Left ventricle myocardium inferior (tissue), 1 donor: ENCODE measurements around the gene GOSR1. TPM values are rescaled to one million over a fixed set of nuclear protein-coding genes. Genes with fewer than 3 reads are reported as not detected.
"Not testable (repeated sequence)": the region's sequence is repeated elsewhere in the genome, so short reads cannot be mapped to it uniquely, and the experiment has no call there.

Source experiments
- DNase-seq: peaks from one replicate; pipeline ENCODE4 v3.0.0-alpha.2; 2020
- H3K27ac ChIP-seq: fragments of 200-600 bp; replicated peaks from 2 replicates; pipeline ENCODE4 v1.8.0; 2021
- H3K27me3 ChIP-seq: fragments of 200-600 bp; 2 replicates; pipeline ENCODE4 v1.8.0; 2021; ENCODE audit warnings: low read depth
- H3K36me3 ChIP-seq: fragments of 200-600 bp; 2 replicates; pipeline ENCODE4 v1.8.0; 2021
- H3K4me1 ChIP-seq: fragments of 200-600 bp; 2 replicates; pipeline ENCODE4 v1.8.0; 2021
- H3K4me3 ChIP-seq: fragments of 200-600 bp; 2 replicates; pipeline ENCODE4 v1.8.0; 2021; ENCODE audit warnings: mild to moderate bottlenecking, moderate library complexity
- H3K9me3 ChIP-seq: fragments of 200-600 bp; replicated peaks from 2 replicates; pipeline ENCODE4 v1.8.0; 2021
- CTCF ChIP-seq: fragments of 200-600 bp; IDR thresholded peaks from 2 replicates; pipeline ENCODE4 v1.8.0; 2021; ENCODE audit warnings: antibody characterized with exemption, mild to moderate bottlenecking, borderline replicate concordance
- intact Hi-C: fragments of 100-400 bp; cut with micrococcal nuclease; formaldehyde crosslinking; loops from one replicate; pipeline ENCODE4 v1.11.0; 2022
- total RNA-seq: library from RNA; stranded (reverse); fragmentation: NEBNext Ultra II Directional; extraction: Animal tissue kit (Norgen Biotek cat#: 25700); gene quantifications from one replicate; pipeline ENCODE4 v1.2.1, GENCODE V29; 2021
- donor health status: DM: no; HTN: yes; CAD: no; lungs with severe emphysema.

Gene GOSR1
- total RNA-seq, 1 donor from 2014 or later: 28.2 TPM

DNA sequence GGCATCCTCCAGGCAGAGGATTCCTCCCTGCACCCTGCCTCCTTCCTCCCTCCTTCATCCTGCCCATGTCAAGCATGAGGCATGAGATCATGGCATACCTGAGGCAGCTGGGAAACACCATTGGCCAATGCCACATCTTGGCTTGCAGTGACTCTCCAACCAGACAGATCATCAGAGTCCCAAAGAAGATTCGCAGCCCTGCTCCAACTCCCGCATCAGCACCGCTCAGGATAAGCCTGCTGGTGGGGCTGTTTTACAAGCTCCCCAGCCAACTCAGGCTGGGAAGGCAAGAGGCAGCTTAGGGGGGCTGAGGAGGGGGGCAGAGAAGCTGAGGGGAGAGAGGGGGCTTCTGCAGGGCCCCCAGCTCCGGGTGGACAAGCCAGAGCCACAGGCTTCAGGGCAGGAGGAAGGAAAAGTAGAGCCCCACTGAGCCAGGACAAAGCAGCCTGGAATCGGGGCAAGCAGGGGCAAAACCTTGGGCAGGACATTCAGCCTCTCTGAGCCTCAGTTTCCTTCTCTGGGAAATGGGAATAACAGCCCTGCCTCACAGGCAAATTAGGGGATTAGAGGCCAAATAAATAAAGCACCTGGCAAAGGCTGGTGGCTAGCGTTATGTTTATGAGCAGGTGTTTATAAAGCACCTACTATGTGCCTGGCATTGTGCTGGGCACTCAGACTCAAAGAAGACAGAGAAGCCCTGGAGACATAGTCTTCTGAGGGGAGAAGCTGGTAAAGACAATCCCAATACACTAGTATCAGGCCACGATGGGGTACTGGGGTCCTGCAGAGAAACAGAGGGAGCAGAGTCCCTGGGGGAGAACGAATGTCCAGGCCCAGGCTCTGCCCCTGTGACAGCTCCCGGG lies 88.1 kb downstream of the GOSR1 start:
- no peaks in the 10 kb centered on the region for H3K4me1 ChIP-seq
- intact Hi-C loops: no loop called here
- H3K27ac ChIP-seq: no peak overlapping the region
- peaks cover 46% of the 10 kb centered on the region for H3K27me3 ChIP-seq
- DNase-seq: no peak
- no peaks in the 10 kb centered on the region for H3K36me3 ChIP-seq
- no peaks in the 10 kb centered on the region for H3K9me3 ChIP-seq
- no peak overlapping the region for H3K4me3 ChIP-seq
- no peak for TF ChIP-seq CTCF

GRCh38 chr17:30566104-30566503 lies 88.9 kb downstream of the GOSR1 start:
- H3K4me3 ChIP-seq, H3K36me3 ChIP-seq, H3K4me1 ChIP-seq, DNase-seq, H3K27ac ChIP-seq, intact Hi-C loops, H3K9me3 ChIP-seq: not testable (repeated sequence)
- H3K27me3 ChIP-seq: peaks cover 53% of the 10 kb centered on the region

- not testable (repeated sequence) for DNase-seq
Observed at GRCh38 chr17:30566516-30567225, 89.5 kb downstream of the GOSR1 start.

DNA sequence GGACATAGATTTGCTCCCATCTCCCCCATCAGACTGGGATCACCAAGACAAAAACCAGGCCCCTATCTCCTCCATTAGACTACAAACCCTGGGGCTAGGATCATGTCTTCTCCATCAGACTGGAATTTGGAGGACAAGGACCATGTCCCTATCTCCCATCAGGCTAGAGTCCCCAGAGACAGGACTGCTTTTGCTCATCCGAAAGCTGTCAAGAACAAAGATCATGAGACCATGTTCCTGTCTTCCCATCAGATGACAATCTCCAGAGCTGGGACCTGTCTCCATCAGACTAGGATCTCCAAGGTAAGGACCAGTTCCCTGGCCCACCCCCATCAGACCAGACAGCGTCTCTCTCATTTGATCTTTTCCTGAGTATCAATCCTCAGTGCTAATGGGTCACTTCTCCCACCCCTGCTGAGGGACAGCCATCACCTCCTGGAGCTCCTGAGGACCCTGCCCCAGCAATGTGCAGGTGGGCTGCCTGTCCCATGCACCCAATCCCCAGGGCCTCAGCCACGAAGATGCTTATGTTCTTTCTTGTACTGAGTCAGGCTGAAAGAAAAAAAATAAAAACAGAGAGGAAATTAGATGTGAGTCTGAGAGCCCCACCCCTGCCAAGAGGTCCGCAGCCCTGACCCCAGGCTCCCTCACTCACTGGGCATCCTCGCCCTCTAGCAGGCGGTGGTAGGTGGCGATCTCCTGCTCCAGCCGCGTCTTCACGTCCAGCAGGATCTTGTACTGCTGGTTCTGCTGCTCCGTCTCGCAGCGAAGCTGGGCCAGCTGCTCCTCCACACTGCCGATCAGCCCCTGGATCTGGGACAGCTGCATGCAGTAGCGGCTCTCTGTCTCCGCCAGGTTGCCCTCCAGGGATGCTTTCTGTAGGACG lies 90.3 kb downstream of the GOSR1 start:
- Histone ChIP-seq H3K4me3 (no peak overlapping the region), H3K27ac (no peak overlapping the region), H3K27me3 (peaks cover 66% of the 10 kb centered on the region), H3K36me3 (no peaks in the 10 kb centered on the region), H3K4me1 (no peaks in the 10 kb centered on the region), H3K9me3 (no peaks in the 10 kb centered on the region)
- DNase-seq: no peak
- TF ChIP-seq CTCF: no peak
- intact Hi-C loops: no loop called here

More at GRCh38 chr17:30566516-30567225, 89.5 kb downstream of the GOSR1 start:
- H3K36me3 ChIP-seq, H3K9me3 ChIP-seq, H3K27ac ChIP-seq, H3K4me3 ChIP-seq, H3K4me1 ChIP-seq, intact Hi-C loops: not testable (repeated sequence)
- peaks cover 58% of the 10 kb centered on the region for H3K27me3 ChIP-seq

DNA sequence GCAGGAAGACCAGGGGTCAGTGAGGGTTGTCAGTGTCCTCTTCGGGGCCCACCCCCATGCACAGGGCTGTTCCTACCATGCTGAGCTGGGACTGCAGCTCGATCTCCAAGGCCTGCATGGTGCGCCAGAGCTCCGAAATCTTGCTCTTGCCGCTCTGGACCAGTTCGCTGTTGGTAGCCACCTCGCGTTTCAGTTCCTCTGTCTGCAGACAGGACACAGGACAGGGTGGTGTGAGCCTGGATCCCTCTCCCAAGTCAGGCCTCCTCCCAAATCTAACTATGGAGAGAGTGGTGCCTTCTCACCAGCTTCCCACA lies 90.9 kb downstream of the GOSR1 start:
- H3K27ac ChIP-seq: no peak overlapping the region
- DNase-seq: no peak
- H3K9me3 ChIP-seq: no peaks in the 10 kb centered on the region
- no peak overlapping the region for H3K4me3 ChIP-seq
- H3K4me1 ChIP-seq: no peaks in the 10 kb centered on the region
- H3K36me3 ChIP-seq: no peaks in the 10 kb centered on the region
- intact Hi-C loops: no loop called here
- H3K27me3 ChIP-seq: peaks cover 72% of the 10 kb centered on the region
- TF ChIP-seq CTCF: no peak

GRCh38 chr17:30569531-30570175 lies 92.4 kb downstream of the GOSR1 start:
- H3K9me3 ChIP-seq, H3K27ac ChIP-seq, DNase-seq, intact Hi-C loops, H3K36me3 ChIP-seq, H3K4me1 ChIP-seq, H3K4me3 ChIP-seq: not testable (repeated sequence)
- H3K27me3 ChIP-seq: peaks cover 71% of the 10 kb centered on the region
